Peyer's patch (tissue), 4 donors: Measurements from ENCODE around the gene CDK17. TPM values are rescaled to one million over a fixed set of nuclear protein-coding genes. Genes with fewer than 3 reads are reported as not detected.

Experiments
- DNase-seq, 3 donors: peaks; one replicate each; pipeline ENCODE4 v3.0.0-alpha.2; 2017 to 2019
- H3K27ac ChIP-seq, 4 donors: fragments of 200-600 bp; sonication (generic); one replicate each; pipeline ENCODE4 v1.5.1; 2016 to 2019
- H3K27me3 ChIP-seq, 2 donors: fragments of 200-600 bp; sonication (generic); one replicate each; pipeline ENCODE4 v1.5.1; 2019
- H3K36me3 ChIP-seq, 3 donors: fragments of 200-600 bp; sonication (generic); one replicate each; pipeline ENCODE4 v1.5.1; 2016 to 2019
- H3K4me1 ChIP-seq, 4 donors: fragments of 200-600 bp; sonication (generic); one replicate each; pipeline ENCODE4 v1.5.1; 2016 to 2019
- H3K4me3 ChIP-seq, 4 donors: fragments of 200-600 bp; sonication (generic); 1 replicate in 3 of 4; 2 replicates in 1 of 4; pipeline ENCODE4 v1.5.1; 2016 to 2019; ENCODE audit warnings: mild to moderate bottlenecking in 1 of 4
- H3K9me3 ChIP-seq, 4 donors: fragments of 200-600 bp; sonication (generic); one replicate each; pipeline ENCODE4 v1.5.1; 2016 to 2019; ENCODE audit warnings: mild to moderate bottlenecking in 1 of 4
- POLR2A ChIP-seq, 2 donors: fragments of 450-650 bp; IDR thresholded peaks; one replicate each; pipeline ENCODE4 v1.5.1; 2017; ENCODE audit warnings: antibody characterized with exemption in 2 of 2, mild to moderate bottlenecking in 2 of 2, moderate library complexity in 2 of 2
- total RNA-seq, 4 donors: library from RNA; depleted of rRNA; stranded (reverse); fragments of >200 nt; gene quantifications; one replicate each; pipeline ENCODE4 v1.1.0, GENCODE V29; 2016
- TF ChIP-seq, protein P1 (sequence below), 6 experiments: fragments of 450-650 bp in 4 of 6; fragments of 200-600 bp in 2 of 6; sonication (generic) in 1 of 6; IDR thresholded peaks; one replicate each; pipeline ENCODE4 v1.5.1; 2017 to 2019; ENCODE audit warnings: antibody characterized with exemption in 6 of 6, mild to moderate bottlenecking in 3 of 6, moderate library complexity in 1 of 6

CDK17 gene
- total RNA-seq, 4 donors from 2014 or later, result 41.2 to 126 (median 45.7) TPM

DNA sequence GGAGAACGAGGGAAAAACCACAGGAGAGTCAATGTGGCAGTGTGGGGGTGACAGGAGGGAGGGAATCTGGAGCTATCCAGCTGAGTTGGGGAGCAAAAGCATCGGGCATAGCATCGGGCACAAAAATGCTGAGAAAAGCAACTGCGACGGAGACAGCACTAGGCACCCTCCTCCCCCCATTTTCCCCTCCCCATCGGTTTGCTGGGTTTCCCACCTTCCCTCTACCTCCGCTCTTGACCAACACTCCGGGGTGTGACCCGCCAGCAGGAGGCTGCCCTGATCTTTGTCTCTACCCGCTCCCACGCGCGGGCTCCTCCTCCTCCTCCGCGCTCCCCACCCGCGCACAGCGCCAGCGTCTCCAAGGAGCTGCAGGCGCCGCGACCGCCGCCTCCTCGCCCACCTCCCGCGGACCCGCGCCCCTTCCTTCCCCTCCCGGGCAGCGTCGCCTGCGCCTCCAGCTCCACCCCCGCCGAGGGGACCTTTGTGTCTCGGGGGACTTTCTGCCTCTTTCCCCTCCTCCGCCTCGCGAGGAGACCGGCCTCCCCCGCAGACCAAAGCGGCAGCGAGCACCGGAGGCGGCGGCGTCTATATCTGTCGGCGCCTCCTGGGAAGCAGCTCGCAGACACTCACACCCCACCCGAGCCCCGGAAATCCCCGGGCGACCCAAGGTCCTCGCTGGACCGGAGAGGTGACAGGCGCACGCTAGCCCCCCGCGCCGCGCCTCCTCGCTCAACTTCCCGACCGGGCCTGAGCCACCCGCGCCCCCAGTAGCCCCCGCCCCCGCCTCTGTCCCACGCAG is 920 bp downstream of the CDK17 start:
- Histone ChIP-seq H3K36me3 (no peaks in the 10 kb centered on the region), H3K27me3 (no peaks in the 10 kb centered on the region), H3K4me3 (peak overlapping the region; percentile 83 to 95 (median 92)), H3K27ac (peak overlapping the region; percentile 94 to 99 (median 98)), H3K4me1 (peaks cover 0 to 7% (median 0%) of the 10 kb centered on the region in 4 donors), H3K9me3 (no peaks in the 10 kb centered on the region)
- TF ChIP-seq, protein P1, sequence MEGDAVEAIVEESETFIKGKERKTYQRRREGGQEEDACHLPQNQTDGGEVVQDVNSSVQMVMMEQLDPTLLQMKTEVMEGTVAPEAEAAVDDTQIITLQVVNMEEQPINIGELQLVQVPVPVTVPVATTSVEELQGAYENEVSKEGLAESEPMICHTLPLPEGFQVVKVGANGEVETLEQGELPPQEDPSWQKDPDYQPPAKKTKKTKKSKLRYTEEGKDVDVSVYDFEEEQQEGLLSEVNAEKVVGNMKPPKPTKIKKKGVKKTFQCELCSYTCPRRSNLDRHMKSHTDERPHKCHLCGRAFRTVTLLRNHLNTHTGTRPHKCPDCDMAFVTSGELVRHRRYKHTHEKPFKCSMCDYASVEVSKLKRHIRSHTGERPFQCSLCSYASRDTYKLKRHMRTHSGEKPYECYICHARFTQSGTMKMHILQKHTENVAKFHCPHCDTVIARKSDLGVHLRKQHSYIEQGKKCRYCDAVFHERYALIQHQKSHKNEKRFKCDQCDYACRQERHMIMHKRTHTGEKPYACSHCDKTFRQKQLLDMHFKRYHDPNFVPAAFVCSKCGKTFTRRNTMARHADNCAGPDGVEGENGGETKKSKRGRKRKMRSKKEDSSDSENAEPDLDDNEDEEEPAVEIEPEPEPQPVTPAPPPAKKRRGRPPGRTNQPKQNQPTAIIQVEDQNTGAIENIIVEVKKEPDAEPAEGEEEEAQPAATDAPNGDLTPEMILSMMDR (IDR thresholded peaks at IDR 0.05), result peak in 5 of 6 experiments; percentile 13 to 48 (median 23)
- peak; percentile 35 to 49 for TF ChIP-seq POLR2A (IDR thresholded peaks at IDR 0.05)
- DNase-seq, result peak; percentile 76 to 91 (median 84)

DNA sequence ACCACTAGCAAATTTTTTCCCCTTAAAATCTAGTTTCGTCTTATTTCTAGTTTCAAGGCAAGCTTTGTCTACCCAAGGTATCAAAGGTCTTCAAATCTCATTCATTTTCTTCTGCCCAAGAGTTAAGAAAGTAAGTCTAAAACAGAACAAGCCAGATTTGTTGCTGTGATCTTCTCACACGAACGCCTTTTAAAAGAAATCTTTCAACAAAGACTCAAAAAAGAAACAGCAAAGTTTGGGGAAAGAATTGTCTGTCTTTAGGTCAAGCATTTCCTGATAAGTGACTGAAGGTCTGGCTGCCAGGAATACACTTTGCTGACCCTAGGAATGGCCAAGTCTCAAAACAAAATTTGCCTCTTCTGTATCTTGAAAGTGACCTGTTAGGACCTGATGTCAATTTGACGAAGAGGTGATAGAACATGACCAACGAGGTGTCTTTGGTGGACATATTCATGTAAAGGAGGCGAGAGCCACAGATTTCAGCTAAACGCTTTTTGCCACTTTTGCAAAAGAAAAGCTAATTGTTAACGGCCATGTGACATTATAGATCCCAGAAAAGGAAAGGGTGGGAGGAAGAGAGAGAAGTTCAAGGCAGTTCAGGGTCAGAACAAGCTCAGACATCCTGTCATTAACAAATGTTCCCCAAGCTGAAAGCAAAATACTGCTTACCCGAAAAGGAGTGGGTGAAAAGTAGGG is 1.7 kb downstream of the CDK17 start:
- Histone ChIP-seq H3K4me3 (peak overlapping the region; percentile 83 to 95 (median 92)), H3K27me3 (no peaks in the 10 kb centered on the region), H3K9me3 (no peaks in the 10 kb centered on the region), H3K27ac (peak overlapping the region; percentile 94 to 99 (median 98)), H3K4me1 (peaks cover 0 to 7% (median 0%) of the 10 kb centered on the region in 4 donors), H3K36me3 (no peaks in the 10 kb centered on the region)
- TF ChIP-seq, protein P1 (IDR thresholded peaks at IDR 0.05), result no peak
- TF ChIP-seq POLR2A (IDR thresholded peaks at IDR 0.05), result no peak
- no peak for DNase-seq

DNA sequence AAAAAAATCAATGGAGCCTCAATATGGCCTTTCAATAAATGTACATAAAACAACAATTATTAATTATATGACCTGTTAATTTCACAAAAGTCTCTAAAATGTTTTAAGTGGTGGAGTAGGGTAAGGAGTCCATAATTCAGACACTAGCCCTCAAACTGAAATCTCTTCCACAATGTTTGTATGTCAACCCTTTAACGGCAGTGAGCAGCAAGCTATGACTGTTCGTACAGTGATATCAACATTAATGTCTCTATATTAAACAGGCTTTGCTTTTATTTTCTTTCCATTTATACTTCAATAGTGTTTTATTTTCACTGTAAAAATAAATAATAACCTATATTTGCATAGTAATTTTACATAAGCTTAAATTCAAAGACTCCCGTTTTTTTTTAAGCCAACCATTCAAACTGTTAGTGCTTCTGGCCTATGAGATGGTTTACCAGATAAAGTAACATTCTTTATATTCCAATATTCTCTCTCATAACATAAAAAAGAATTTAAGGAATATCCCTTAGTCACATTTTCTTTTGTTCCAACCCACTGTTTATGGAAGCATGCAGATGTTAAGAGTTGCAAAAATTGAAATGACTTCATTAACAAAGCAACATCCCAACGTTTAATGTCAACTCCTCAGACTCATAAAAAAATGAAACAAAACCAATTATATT is 2.3 kb downstream of the CDK17 start:
- Histone ChIP-seq H3K9me3 (no peaks in the 10 kb centered on the region), H3K36me3 (no peaks in the 10 kb centered on the region), H3K4me1 (peaks cover 0 to 7% (median 0%) of the 10 kb centered on the region in 4 donors), H3K4me3 (peak overlapping the region in 3 of 4 donors; percentile 83 to 95 (median 94)), H3K27ac (peak overlapping the region in 2 of 4 donors; percentile 98), H3K27me3 (no peaks in the 10 kb centered on the region)
- no peak for DNase-seq
- no peak for TF ChIP-seq POLR2A (IDR thresholded peaks at IDR 0.05)
- TF ChIP-seq, protein P1 (IDR thresholded peaks at IDR 0.05), result no peak

DNA sequence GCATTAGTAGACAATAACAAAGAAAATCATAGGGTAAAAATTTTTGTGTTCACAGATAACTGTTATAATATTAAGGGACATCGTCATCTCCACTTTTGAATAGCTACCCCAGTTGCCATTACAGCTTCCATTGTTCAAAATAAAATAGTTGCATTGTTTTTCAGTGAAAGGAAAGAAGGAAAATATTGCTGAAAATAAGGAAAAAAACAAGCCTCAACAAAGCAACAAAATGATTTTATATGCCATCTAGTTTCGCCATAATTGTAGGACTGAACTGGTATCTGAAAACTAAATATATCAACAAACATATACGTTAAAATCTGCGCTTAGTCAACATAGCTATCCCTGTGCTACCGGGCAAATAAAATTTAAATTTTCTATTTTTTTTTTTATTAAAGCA is 3.3 kb downstream of the CDK17 start:
- Histone ChIP-seq H3K9me3 (no peaks in the 10 kb centered on the region), H3K27me3 (no peaks in the 10 kb centered on the region), H3K36me3 (no peaks in the 10 kb centered on the region), H3K4me1 (peaks cover 0 to 7% (median 0%) of the 10 kb centered on the region in 4 donors), H3K4me3 (no peak overlapping the region), H3K27ac (no peak overlapping the region)
- DNase-seq, result no peak
- no peak for TF ChIP-seq POLR2A (IDR thresholded peaks at IDR 0.05)
- TF ChIP-seq, protein P1 (IDR thresholded peaks at IDR 0.05), result no peak

DNA sequence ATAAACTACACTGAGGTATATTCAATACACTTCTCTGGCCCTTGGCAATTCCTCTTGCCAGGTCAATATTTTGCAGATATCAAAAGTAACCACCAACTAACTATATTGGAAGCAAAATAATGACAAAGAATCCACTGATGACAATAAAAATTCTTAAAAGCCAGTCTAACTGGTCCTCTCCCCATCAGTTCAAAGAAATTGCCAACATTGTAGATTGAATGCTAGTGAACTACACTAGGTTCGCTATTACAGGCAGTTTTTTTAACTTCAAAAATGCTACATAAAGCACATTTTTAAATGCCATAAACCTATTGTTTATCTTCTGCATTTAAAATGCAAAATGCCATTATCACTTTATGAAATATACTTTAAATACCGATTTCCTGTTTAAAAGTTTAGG is 4.0 kb downstream of the CDK17 start:
- no peaks in the 10 kb centered on the region for H3K9me3 ChIP-seq
- no peak for TF ChIP-seq POLR2A (IDR thresholded peaks at IDR 0.05)
- TF ChIP-seq, protein P1 (IDR thresholded peaks at IDR 0.05), result no peak
- peaks cover 0 to 7% (median 0%) of the 10 kb centered on the region in 4 donors for H3K4me1 ChIP-seq
- no peaks in the 10 kb centered on the region for H3K27me3 ChIP-seq
- DNase-seq, result no peak
- H3K27ac ChIP-seq, result no peak overlapping the region
- H3K36me3 ChIP-seq, result no peaks in the 10 kb centered on the region
- no peak overlapping the region for H3K4me3 ChIP-seq
